GM12875 (cell line): ENCODE data around the gene PDK1.

Experiments used
- H3K4me3 ChIP-seq: one replicate; pipeline ENCODE4 v1.5.1; 2011; ENCODE audit warnings: low read depth, low read length, control low read depth
- CTCF ChIP-seq: IDR thresholded peaks from 2 replicates; pipeline ENCODE4 v1.5.1; 2011; ENCODE audit warnings: low read depth, mild to moderate bottlenecking, control low read depth, inconsistent platforms, low read length, moderate library complexity, borderline replicate concordance; ENCODE audit not compliant: insufficient read depth

Gene PDK1

GRCh38 chr2:172629586-172629985 lies 73.7 kb downstream of the PDK1 start:
- no peak overlapping the region for H3K4me3 ChIP-seq
- no peak for TF ChIP-seq CTCF

GRCh38 chr2:172630181-172630580 lies 74.3 kb downstream of the PDK1 start:
- no peak for TF ChIP-seq CTCF

GRCh38 chr2:172634477-172634876 lies 78.6 kb downstream of the PDK1 start:
- TF ChIP-seq CTCF: no peak
- H3K4me3 ChIP-seq: no peak overlapping the region

More at GRCh38 chr2:172630181-172630580, 74.3 kb downstream of the PDK1 start:
- H3K4me3 ChIP-seq: no peak overlapping the region

GRCh38 chr2:172635548-172635947 lies 79.7 kb downstream of the PDK1 start:
- TF ChIP-seq CTCF: no peak
- H3K4me3 ChIP-seq: no peak overlapping the region

GRCh38 chr2:172639256-172639655 lies 83.4 kb downstream of the PDK1 start:
- no peak overlapping the region for H3K4me3 ChIP-seq
- TF ChIP-seq CTCF: no peak

- no peak overlapping the region for H3K4me3 ChIP-seq
- no peak for TF ChIP-seq CTCF
Observed at GRCh38 chr2:172639823-172640222, 83.9 kb downstream of the PDK1 start.

GRCh38 chr2:172640389-172640788 lies 84.5 kb downstream of the PDK1 start:
- no peak for TF ChIP-seq CTCF
- H3K4me3 ChIP-seq: no peak overlapping the region
